ENCODE data around the gene APC2. TPM values are rescaled to one million over a fixed set of nuclear protein-coding genes. Genes with fewer than 3 reads are reported as not detected.
"Not testable (repeated sequence)": the region's sequence is repeated elsewhere in the genome, so short reads cannot be mapped to it uniquely, and the experiment has no call there.

The APC2 gene
- total RNA-seq, 4 donors from 2014 or later: 0.02 to 1.2 (median 0.35) TPM

DNA sequence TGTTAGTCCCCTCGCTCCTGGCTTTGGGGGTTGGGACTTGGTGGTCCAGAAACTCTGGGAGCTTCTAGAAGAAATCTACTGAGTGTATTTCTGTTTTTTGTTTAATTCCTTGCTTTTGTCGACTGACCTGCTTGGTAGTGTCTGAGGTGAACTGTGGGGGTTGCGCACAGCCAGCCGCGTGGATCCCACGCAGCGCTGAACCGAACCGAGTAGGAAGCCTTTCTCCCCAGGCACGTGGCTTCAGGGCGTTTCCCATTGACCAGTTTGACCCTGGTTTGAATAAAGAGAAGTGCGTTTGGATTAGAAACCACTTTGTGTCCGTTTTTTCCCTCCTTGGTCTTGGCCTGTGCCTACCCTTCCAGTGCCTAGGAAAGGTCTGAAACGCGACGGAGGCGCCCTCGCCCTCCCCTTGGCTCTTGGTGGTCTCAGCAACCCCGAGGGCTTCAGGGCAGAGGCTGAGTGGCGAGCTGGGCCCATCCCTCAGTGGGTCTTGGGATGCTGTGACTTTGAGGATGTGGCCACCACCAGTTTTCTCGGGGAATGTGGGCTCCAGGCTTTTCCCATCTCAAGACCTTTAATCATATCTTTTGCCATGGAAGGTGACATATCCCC, 14.4 kb upstream of the APC2 start:
- H3K36me3 ChIP-seq: peaks cover 0 to 73% of the 10 kb centered on the region in 2 donors
- no peaks in the 10 kb centered on the region for H3K27me3 ChIP-seq
- no peak for ATAC-seq
- H3K4me1 ChIP-seq: peaks cover 0 to 24% (median 8%) of the 10 kb centered on the region in 3 donors
- H3K9me3 ChIP-seq: no peaks in the 10 kb centered on the region
- no peak overlapping the region for H3K27ac ChIP-seq
- WGBS, 2 donors (ENCODE audit: low coverage in 1 of 2): 50 to 90% methylated on average over 3 to 7 of the region's 21 CpGs
- no peak overlapping the region for H3K4me3 ChIP-seq
- no peak for TF ChIP-seq EP300 (IDR thresholded peaks at IDR 0.05)
- no peak for TF ChIP-seq CTCF (IDR thresholded peaks at IDR 0.05)
- TF ChIP-seq POLR2A (IDR thresholded peaks at IDR 0.05): no peak
- no peak for TF ChIP-seq POLR2AphosphoS5 (IDR thresholded peaks at IDR 0.05)

DNA sequence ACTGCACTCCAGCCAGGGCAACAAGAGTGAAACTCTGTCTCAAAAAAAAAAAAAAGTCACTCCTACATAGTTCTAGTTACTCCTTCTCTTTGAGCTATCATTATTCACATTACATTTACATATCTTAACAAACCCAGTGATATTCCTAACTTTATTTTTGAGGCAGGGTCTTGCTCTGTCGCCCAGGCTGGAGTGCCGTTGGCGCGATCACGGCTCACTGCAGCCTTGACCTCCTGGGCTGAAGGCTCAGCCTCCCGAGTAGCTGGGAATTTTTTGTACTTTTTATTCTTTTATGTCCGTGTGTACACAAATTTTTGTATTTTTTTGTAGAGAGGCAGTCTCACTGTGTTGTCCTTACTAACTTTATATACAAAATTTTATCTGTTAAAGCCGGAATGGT, 12.3 kb upstream of the APC2 start:
- peak overlapping the region in 1 of 4 donors; percentile 87 for H3K27ac ChIP-seq
- H3K9me3 ChIP-seq: no peaks in the 10 kb centered on the region
- no peaks in the 10 kb centered on the region for H3K27me3 ChIP-seq
- no peak for ATAC-seq
- 41 to 71% methylated on average over 7 to 8 of the region's 8 CpGs for WGBS, 2 donors (ENCODE audit: low coverage in 1 of 2)
- peaks cover 0 to 73% of the 10 kb centered on the region in 2 donors for H3K36me3 ChIP-seq
- TF ChIP-seq EP300 (IDR thresholded peaks at IDR 0.05): no peak
- no peak for TF ChIP-seq POLR2AphosphoS5 (IDR thresholded peaks at IDR 0.05)
- TF ChIP-seq CTCF (IDR thresholded peaks at IDR 0.05): no peak
- no peak for TF ChIP-seq POLR2A (IDR thresholded peaks at IDR 0.05)
- peak overlapping the region in 1 of 2 donors; percentile 92 for H3K4me3 ChIP-seq
- H3K4me1 ChIP-seq: peaks cover 0 to 31% (median 8%) of the 10 kb centered on the region in 3 donors

DNA sequence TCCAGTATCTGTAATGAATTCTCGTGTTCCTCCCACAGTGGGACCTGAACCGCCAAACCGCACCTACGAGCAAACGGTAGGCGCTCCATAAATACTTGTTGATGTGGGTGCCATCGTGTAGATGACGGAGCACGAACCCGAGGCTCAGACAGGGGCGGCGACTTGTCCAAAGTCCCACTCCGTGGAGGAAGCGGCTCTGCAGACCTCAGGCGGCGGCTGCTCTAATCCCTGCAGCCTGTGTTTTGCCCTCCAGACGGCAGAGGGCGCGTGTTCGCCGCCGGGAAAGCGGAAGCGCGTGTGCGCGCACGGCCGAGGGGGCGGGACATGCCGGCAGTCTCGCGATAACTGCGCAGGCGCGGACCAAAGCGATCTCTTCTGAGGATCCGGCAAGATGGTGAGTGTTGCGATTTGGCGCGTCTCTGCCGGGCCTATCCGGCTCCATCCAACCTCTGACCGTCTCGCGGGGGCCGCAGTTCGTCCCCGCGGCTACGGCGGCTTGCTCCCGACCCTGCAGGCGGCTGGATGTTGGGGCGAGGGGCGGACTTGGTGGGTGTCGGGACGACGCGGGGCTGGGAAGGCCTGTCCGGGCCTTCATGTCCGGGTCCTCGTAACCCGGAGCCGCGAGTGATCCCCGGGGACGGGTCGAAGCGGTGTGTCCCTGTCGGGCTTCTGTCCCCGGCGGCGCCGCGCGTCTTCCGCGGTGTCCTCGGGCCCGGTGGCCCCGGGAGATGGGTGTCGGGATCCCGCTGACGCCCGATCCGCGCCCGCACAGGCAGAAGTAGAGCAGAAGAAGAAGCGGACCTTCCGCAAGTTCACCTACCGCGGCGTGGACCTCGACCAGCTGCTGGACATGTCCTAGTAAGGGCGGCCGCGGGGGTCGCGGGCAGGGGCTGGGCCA, 11.6 kb upstream of the APC2 start, which contains the start of gene RPS15:
TSS of gene RPS15 (plus strand) at position 362 of the 898 bp plus-strand sequence. CDS start at position 392, 30 bp downstream.
- no peaks in the 10 kb centered on the region for H3K27me3 ChIP-seq
- H3K27ac ChIP-seq: peak within 1 kb of the TSS; percentile 54 to 90 (median 88)
- no CpG with 5 or more reads among the region's 100 CpGs for WGBS, 2 donors (ENCODE audit: low coverage in 1 of 2)
- peak; percentile 89 to 93 for TF ChIP-seq POLR2A (IDR thresholded peaks at IDR 0.05)
- peak; percentile 97 for TF ChIP-seq POLR2AphosphoS5 (IDR thresholded peaks at IDR 0.05)
- TF ChIP-seq CTCF (IDR thresholded peaks at IDR 0.05): peak in 3 of 4 experiments; percentile 94 to 98 (median 94)
- no peak for TF ChIP-seq EP300 (IDR thresholded peaks at IDR 0.05)
- H3K36me3 ChIP-seq: peaks cover 0 to 73% of the 10 kb centered on the region in 2 donors
- no peaks in the 10 kb centered on the region for H3K9me3 ChIP-seq
- H3K4me3 ChIP-seq: peak within 1 kb of the TSS; percentile 75 to 92
- peak; percentile 93 for ATAC-seq
- H3K4me1 ChIP-seq: peaks cover 0 to 31% (median 8%) of the 10 kb centered on the region in 3 donors

- H3K9me3 ChIP-seq: no peaks in the 10 kb centered on the region
- H3K27me3 ChIP-seq: no peaks in the 10 kb centered on the region
- no peak for ATAC-seq
- H3K4me1 ChIP-seq: peaks cover 0 to 31% (median 8%) of the 10 kb centered on the region in 3 donors
- no peak for TF ChIP-seq CTCF (IDR thresholded peaks at IDR 0.05)
- no peak for TF ChIP-seq EP300 (IDR thresholded peaks at IDR 0.05)
- no peak for TF ChIP-seq POLR2A (IDR thresholded peaks at IDR 0.05)
- no peak for TF ChIP-seq POLR2AphosphoS5 (IDR thresholded peaks at IDR 0.05)
- peaks cover 0 to 68% of the 10 kb centered on the region in 2 donors for H3K36me3 ChIP-seq
- 0 to 2% methylated on average over 7 to 8 of the region's 26 CpGs for WGBS, 2 donors (ENCODE audit: low coverage in 1 of 2)
- peak overlapping the region; percentile 54 to 90 (median 88) for H3K27ac ChIP-seq
- H3K4me3 ChIP-seq: peak overlapping the region; percentile 75 to 92
These were observed 11.0 kb upstream of the APC2 start for GRCh38 chr19:1438933-1439354.

- ATAC-seq, H3K9me3 ChIP-seq, H3K27me3 ChIP-seq: not testable (repeated sequence)
- Histone ChIP-seq H3K4me1 (peaks cover 0 to 34% (median 10%) of the 10 kb centered on the region in 3 donors), H3K36me3 (peaks cover 0 to 60% of the 10 kb centered on the region in 2 donors), H3K27ac (peak overlapping the region in 2 of 4 donors; percentile 87 to 90), H3K4me3 (peak overlapping the region; percentile 75 to 92)
- WGBS, 2 donors (ENCODE audit: low coverage in 1 of 2): 77% methylated on average over 8 of the region's 57 CpGs; no CpG with 5 or more reads in 1 of the 2 donors
These were observed 10.2 kb upstream of the APC2 start for GRCh38 chr19:1439525-1440417.
